CD14-positive monocyte (primary cell): ENCODE results near the gene ENOSF1. TPM values are rescaled to one million over a fixed set of nuclear protein-coding genes. Genes with fewer than 3 reads are reported as not detected.
"Not testable (repeated sequence)": the region's sequence is repeated elsewhere in the genome, so short reads cannot be mapped to it uniquely, and the experiment has no call there.

Source experiments
- DNase-seq, 3 donors: peaks; one replicate each; pipeline ENCODE4 v3.0.0-alpha.2; 2011 to 2022
- H2AFZ ChIP-seq: 2 replicates; pipeline ENCODE4 v1.6.0; 2012; ENCODE audit warnings: mild to moderate bottlenecking, low read depth, low read length, inconsistent platforms; ENCODE audit not compliant: insufficient read depth, poor library complexity, severe bottlenecking
- H3K27ac ChIP-seq, 2 donors: 1 replicate in 1 of 2; 2 replicates in 1 of 2; pipeline ENCODE4 v1.5.1; 2012 to 2013; ENCODE audit warnings: low read length in 2 of 2, control low read depth in 1 of 2, inconsistent platforms in 1 of 2, low read depth in 1 of 2, mild to moderate bottlenecking in 1 of 2
- H3K27me3 ChIP-seq, 2 donors: one replicate each; pipeline versions ENCODE4 v1.6.0 to v1.6.1; 2011 to 2013; ENCODE audit warnings: low read length in 2 of 2; ENCODE audit not compliant: control insufficient read depth in 2 of 2, insufficient read depth in 2 of 2
- H3K36me3 ChIP-seq, 2 donors: replicated peaks in 1 of 2; 1 replicate in 1 of 2; 2 replicates in 1 of 2; pipeline versions ENCODE4 v1.5.1 to v1.6.1; 2012 to 2013; ENCODE audit warnings: low read length in 2 of 2, control low read depth in 1 of 2, inconsistent platforms in 1 of 2, mild to moderate bottlenecking in 1 of 2; ENCODE audit not compliant: insufficient read depth in 2 of 2, control insufficient read depth in 1 of 2
- H3K4me1 ChIP-seq, 2 donors: 1 replicate in 1 of 2; 2 replicates in 1 of 2; pipeline versions ENCODE4 v1.5.1 to v1.6.1; 2012 to 2013; ENCODE audit warnings: low read length in 2 of 2, control low read depth in 1 of 2, inconsistent platforms in 1 of 2, mild to moderate bottlenecking in 1 of 2, moderate library complexity in 1 of 2; ENCODE audit not compliant: insufficient read depth in 2 of 2, control insufficient read depth in 1 of 2
- H3K4me2 ChIP-seq: replicated peaks from 2 replicates; pipeline ENCODE3; 2012; ENCODE audit warnings: low read length, moderate library complexity, mild to moderate bottlenecking; ENCODE audit not compliant: poor library complexity, severe bottlenecking; ENCODE audit errors: extremely low read depth
- H3K4me3 ChIP-seq, 3 experiments: fragments of 200-600 bp in 1 of 3; sonication (generic) in 1 of 3; replicated peaks in 1 of 3; 1 replicate in 2 of 3; 2 replicates in 1 of 3; pipeline ENCODE4 v1.5.1; 2011 to 2013; ENCODE audit warnings: low read length in 3 of 3, mild to moderate bottlenecking in 3 of 3, control low read depth in 2 of 3, low read depth in 2 of 3, inconsistent platforms in 1 of 3, moderate library complexity in 1 of 3
- H3K79me2 ChIP-seq: 2 replicates; pipeline ENCODE4 v1.6.0; 2012; ENCODE audit warnings: mild to moderate bottlenecking, control low read depth, inconsistent platforms, low read length, moderate library complexity; ENCODE audit not compliant: insufficient read depth
- H3K9ac ChIP-seq: 2 replicates; pipeline ENCODE4 v1.6.0; 2017; ENCODE audit warnings: low read length, mild to moderate bottlenecking; ENCODE audit not compliant: insufficient read depth, poor library complexity, severe bottlenecking
- H3K9me3 ChIP-seq, 2 donors: replicated peaks in 1 of 2; 1 replicate in 1 of 2; 2 replicates in 1 of 2; pipeline versions ENCODE4 v1.5.1 to v1.6.1; 2012 to 2013; ENCODE audit warnings: low read length in 2 of 2, control low read depth in 1 of 2; ENCODE audit not compliant: control insufficient read depth in 1 of 2, insufficient read depth in 1 of 2
- H4K20me1 ChIP-seq: 2 replicates; pipeline ENCODE4 v1.6.0; 2012; ENCODE audit warnings: mild to moderate bottlenecking, low read length, control low read depth, moderate library complexity; ENCODE audit not compliant: insufficient read depth
- H3K27ac Mint-ChIP-seq, 7 donors: one replicate each; pipeline ENCODE4 v1.8.0; 2020; ENCODE audit warnings: mild to moderate bottlenecking in 7 of 7, mixed read lengths in 7 of 7, moderate library complexity in 6 of 7, inconsistent platforms in 2 of 7
- H3K27me3 Mint-ChIP-seq, 3 donors: one replicate each; pipeline ENCODE4 v1.8.0; 2021 to 2022; ENCODE audit warnings: low read depth in 3 of 3, mild to moderate bottlenecking in 3 of 3, mixed read lengths in 3 of 3, moderate library complexity in 3 of 3, inconsistent platforms in 1 of 3
- H3K36me3 Mint-ChIP-seq, 2 donors: one replicate each; pipeline ENCODE4 v1.8.0; 2020; ENCODE audit warnings: mixed read lengths in 2 of 2, inconsistent platforms in 1 of 2, mild to moderate bottlenecking in 1 of 2
- H3K4me1 Mint-ChIP-seq: one replicate; pipeline ENCODE4 v1.8.0; 2020; ENCODE audit warnings: mild to moderate bottlenecking, mixed read lengths
- H3K4me3 Mint-ChIP-seq, 2 donors: one replicate each; pipeline ENCODE4 v1.8.0; 2020; ENCODE audit warnings: mild to moderate bottlenecking in 2 of 2, mixed read lengths in 2 of 2, moderate library complexity in 1 of 2
- H3K9me3 Mint-ChIP-seq, 7 donors: one replicate each; pipeline ENCODE4 v1.8.0; 2020 to 2022; ENCODE audit warnings: mixed read lengths in 7 of 7, mild to moderate bottlenecking in 6 of 7, moderate library complexity in 6 of 7, inconsistent platforms in 2 of 7
- WGBS: methylation state at CpG from one replicate; pipeline ENCODE4 v1.1.5; 2013; ENCODE audit warnings: missing lambda C conversion rate; ENCODE audit not compliant: insufficient coverage; 5-methylcytosine and 5-hydroxymethylcytosine counted together
- intact Hi-C, 2 donors: fragments of 100-400 bp; cut with micrococcal nuclease; formaldehyde crosslinking; loops; one replicate each; pipeline versions ENCODE4 v1.15.0 to v1.15.1; 2023
- polyA plus RNA-seq, 3 donors: library from polyadenylated mRNA; depleted of rRNA in 1 of 3; unstranded in 2 of 3; stranded (reverse) in 1 of 3; fragments of 300-500 nt in 2 of 3; fragments of >200 nt in 1 of 3; fragmentation: Illumina TruSeq in 2 of 3; gene quantifications; 1 replicate in 2 of 3; 2 replicates in 1 of 3; pipeline ENCODE4 v1.2.3, GENCODE V29; 2012 to 2021
- TF ChIP-seq, protein P1 (sequence below): fragments of 200-600 bp; IDR thresholded peaks from one replicate; pipeline ENCODE4 v1.8.0; 2022; ENCODE audit warnings: antibody characterized with exemption, mild to moderate bottlenecking

The ENOSF1 gene
- polyA plus RNA-seq, 3 donors = 2.2 to 11.6 (median 2.3) TPM

DNA sequence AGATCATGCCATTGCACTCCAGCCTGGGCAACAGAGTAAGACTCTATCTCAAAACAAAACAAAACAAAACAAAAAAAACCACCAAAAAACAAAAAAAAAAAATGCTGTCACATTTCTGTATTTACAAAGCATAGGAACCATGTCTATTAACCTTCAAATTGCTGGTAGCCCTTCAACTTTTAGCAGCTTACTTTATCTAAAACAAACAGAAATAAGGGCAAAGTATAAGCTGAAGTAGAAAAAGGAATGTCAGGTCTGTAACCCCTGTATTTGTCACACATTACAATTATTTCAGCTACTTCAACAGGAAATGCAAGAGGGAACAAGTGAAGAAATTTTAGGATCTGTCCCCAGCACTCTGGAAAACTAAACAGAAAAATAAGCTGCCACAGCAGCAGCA, 29.6 kb downstream of the ENOSF1 start:
- peaks cover 30 to 31% of the 10 kb centered on the region in 2 donors for H3K36me3 Mint-ChIP-seq
- H4K20me1 ChIP-seq = no peaks in the 10 kb centered on the region
- no peak overlapping the region for H3K4me3 ChIP-seq
- H3K9me3 ChIP-seq = no peaks in the 10 kb centered on the region
- no peaks in the 10 kb centered on the region for H3K27me3 ChIP-seq
- peaks cover 3% of the 10 kb centered on the region for H3K4me1 Mint-ChIP-seq
- no peaks in the 10 kb centered on the region for H3K27me3 Mint-ChIP-seq
- no peaks in the 10 kb centered on the region for H3K4me1 ChIP-seq
- no peak overlapping the region for H3K4me3 Mint-ChIP-seq
- no peak overlapping the region for H2AFZ ChIP-seq
- no peak for DNase-seq
- intact Hi-C loops = no loop called here
- H3K27ac ChIP-seq = no peak overlapping the region
- no peak overlapping the region for H3K4me2 ChIP-seq
- TF ChIP-seq, protein P1, sequence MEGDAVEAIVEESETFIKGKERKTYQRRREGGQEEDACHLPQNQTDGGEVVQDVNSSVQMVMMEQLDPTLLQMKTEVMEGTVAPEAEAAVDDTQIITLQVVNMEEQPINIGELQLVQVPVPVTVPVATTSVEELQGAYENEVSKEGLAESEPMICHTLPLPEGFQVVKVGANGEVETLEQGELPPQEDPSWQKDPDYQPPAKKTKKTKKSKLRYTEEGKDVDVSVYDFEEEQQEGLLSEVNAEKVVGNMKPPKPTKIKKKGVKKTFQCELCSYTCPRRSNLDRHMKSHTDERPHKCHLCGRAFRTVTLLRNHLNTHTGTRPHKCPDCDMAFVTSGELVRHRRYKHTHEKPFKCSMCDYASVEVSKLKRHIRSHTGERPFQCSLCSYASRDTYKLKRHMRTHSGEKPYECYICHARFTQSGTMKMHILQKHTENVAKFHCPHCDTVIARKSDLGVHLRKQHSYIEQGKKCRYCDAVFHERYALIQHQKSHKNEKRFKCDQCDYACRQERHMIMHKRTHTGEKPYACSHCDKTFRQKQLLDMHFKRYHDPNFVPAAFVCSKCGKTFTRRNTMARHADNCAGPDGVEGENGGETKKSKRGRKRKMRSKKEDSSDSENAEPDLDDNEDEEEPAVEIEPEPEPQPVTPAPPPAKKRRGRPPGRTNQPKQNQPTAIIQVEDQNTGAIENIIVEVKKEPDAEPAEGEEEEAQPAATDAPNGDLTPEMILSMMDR = no peak
- no peak overlapping the region for H3K27ac Mint-ChIP-seq
- no peaks in the 10 kb centered on the region for H3K79me2 ChIP-seq
- peaks cover 2 to 23% of the 10 kb centered on the region in 2 donors for H3K36me3 ChIP-seq
- no peaks in the 10 kb centered on the region for H3K9me3 Mint-ChIP-seq
- H3K9ac ChIP-seq = no peak overlapping the region

DNA sequence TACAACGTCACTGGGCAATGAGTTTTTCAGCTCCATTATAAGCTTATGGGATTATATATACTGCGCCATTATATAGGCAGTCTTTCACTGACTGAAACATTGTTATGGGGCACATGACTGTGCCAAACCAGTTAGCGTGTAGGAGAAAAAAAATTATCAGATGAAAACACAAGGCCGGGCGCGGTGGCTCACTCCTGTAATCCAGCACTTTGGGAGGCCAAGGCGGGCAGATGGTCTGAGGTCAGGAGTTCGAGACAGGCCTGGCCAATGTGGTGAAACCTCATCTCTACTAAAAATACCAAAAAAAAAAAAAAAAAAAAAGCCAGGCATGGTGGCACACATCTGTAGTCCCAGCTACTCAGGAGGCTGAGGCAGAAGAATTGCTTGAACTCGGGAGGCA, 30.0 kb downstream of the ENOSF1 start:
- H3K9me3 Mint-ChIP-seq, intact Hi-C loops, H4K20me1 ChIP-seq, H3K27ac ChIP-seq, DNase-seq, H3K4me2 ChIP-seq, H3K27me3 ChIP-seq, H3K4me3 Mint-ChIP-seq, H3K27ac Mint-ChIP-seq, H3K9me3 ChIP-seq, H3K4me1 ChIP-seq, H3K27me3 Mint-ChIP-seq, H2AFZ ChIP-seq, H3K4me1 Mint-ChIP-seq, H3K79me2 ChIP-seq, H3K9ac ChIP-seq, H3K4me3 ChIP-seq: not testable (repeated sequence)
- peaks cover 30% of the 10 kb centered on the region in 2 donors for H3K36me3 Mint-ChIP-seq
- H3K36me3 ChIP-seq = peaks cover 2 to 27% of the 10 kb centered on the region in 2 donors
- 100% methylated on average over 4 of the region's 9 CpGs for WGBS
